Thymus (tissue), 14 donors: ENCODE results near the gene PPP1R12A. TPM values are rescaled to one million over a fixed set of nuclear protein-coding genes. Genes with fewer than 3 reads are reported as not detected.
"Not testable (repeated sequence)": the region's sequence is repeated elsewhere in the genome, so short reads cannot be mapped to it uniquely, and the experiment has no call there.

ENCODE experiments used
- DNase-seq, 9 donors: peaks; one replicate each; pipeline ENCODE4 v3.0.0-alpha.2; 2013; ENCODE audit warnings: low spot score in 9 of 9, low read depth in 6 of 9, missing footprints in 1 of 9
- H3K27ac ChIP-seq, 2 donors: one replicate each; pipeline ENCODE4 v1.5.1; 2013; ENCODE audit warnings: control low read depth in 1 of 2, low read depth in 1 of 2, low read length in 1 of 2, mild to moderate bottlenecking in 1 of 2, moderate library complexity in 1 of 2
- H3K27me3 ChIP-seq, 2 donors: one replicate each; pipeline ENCODE4 v1.5.1; 2013; ENCODE audit warnings: low read length in 1 of 2; ENCODE audit not compliant: control insufficient read depth in 2 of 2, insufficient read depth in 1 of 2
- H3K36me3 ChIP-seq, 2 donors: one replicate each; pipeline ENCODE4 v1.5.1; 2013; ENCODE audit warnings: low read length in 1 of 2, mild to moderate bottlenecking in 1 of 2, moderate library complexity in 1 of 2; ENCODE audit not compliant: control insufficient read depth in 2 of 2, insufficient read depth in 2 of 2
- H3K4me1 ChIP-seq, 2 donors: one replicate each; pipeline ENCODE4 v1.5.1; 2013; ENCODE audit warnings: low read length in 2 of 2; ENCODE audit not compliant: control insufficient read depth in 2 of 2, insufficient read depth in 2 of 2
- H3K4me3 ChIP-seq, 2 donors: one replicate each; pipeline ENCODE4 v1.5.1; 2013; ENCODE audit warnings: low read length in 2 of 2, control low read depth in 1 of 2, mild to moderate bottlenecking in 1 of 2
- H3K9me3 ChIP-seq, 2 donors: one replicate each; pipeline ENCODE4 v1.5.1; 2013; ENCODE audit warnings: low read length in 1 of 2, mild to moderate bottlenecking in 1 of 2; ENCODE audit not compliant: control insufficient read depth in 2 of 2, insufficient read depth in 1 of 2
- WGBS: extraction: QIAGEN DNeasy Blood & Tissue Kit; methylation state at CpG from one replicate; pipeline ENCODE4 v1.1.7; 2013; 5-methylcytosine and 5-hydroxymethylcytosine counted together
- long read RNA-seq, 10 donors: transcript quantifications; one replicate each; lab custom pipeline, GENCODE V29; 2026
- polyA plus RNA-seq: library from polyadenylated mRNA; stranded (reverse); fragments of 200-250 nt; gene quantifications from one replicate; pipeline ENCODE4 v1.2.3, GENCODE V29; 2013
- total RNA-seq: library from RNA; stranded (reverse); fragments of 120-200 nt; gene quantifications from one replicate; pipeline ENCODE4 v1.2.4, GENCODE V29; 2013
- donor health status: healthy.

The PPP1R12A gene
- total RNA-seq, result 86.6 TPM
- 32.1 TPM for polyA plus RNA-seq
- long read RNA-seq, donor 1, partial matches to known transcripts, result 0 of 3 reads
- long read RNA-seq, donor 1, other reads (novel, unspliced or antisense), result 0 of 3 reads
- long read RNA-seq, donor 2, result 0 reads
- long read RNA-seq, donor 3, partial matches to known transcripts, result 17 of 24 reads
- long read RNA-seq, donor 3, other reads (novel, unspliced or antisense), result 0 of 24 reads
- long read RNA-seq, donor 4, partial matches to known transcripts, result 7 of 13 reads
- long read RNA-seq, donor 4, other reads (novel, unspliced or antisense), result 0 of 13 reads
- long read RNA-seq, donor 5, partial matches to known transcripts, result 23 of 30 reads
- long read RNA-seq, donor 5, other reads (novel, unspliced or antisense), result 0 of 30 reads
- long read RNA-seq, donor 6, partial matches to known transcripts, result 8 of 13 reads
- long read RNA-seq, donor 6, other reads (novel, unspliced or antisense), result 0 of 13 reads
- long read RNA-seq, donor 7, partial matches to known transcripts, result 34 of 43 reads
- long read RNA-seq, donor 7, other reads (novel, unspliced or antisense), result 0 of 43 reads
- long read RNA-seq, donor 8, result 0 reads
- long read RNA-seq, donor 9, partial matches to known transcripts, result 11 of 16 reads
- long read RNA-seq, donor 9, other reads (novel, unspliced or antisense), result 0 of 16 reads
- long read RNA-seq, donor 10, partial matches to known transcripts, result 5 of 10 reads
- long read RNA-seq, donor 10, other reads (novel, unspliced or antisense), result 0 of 10 reads

DNA sequence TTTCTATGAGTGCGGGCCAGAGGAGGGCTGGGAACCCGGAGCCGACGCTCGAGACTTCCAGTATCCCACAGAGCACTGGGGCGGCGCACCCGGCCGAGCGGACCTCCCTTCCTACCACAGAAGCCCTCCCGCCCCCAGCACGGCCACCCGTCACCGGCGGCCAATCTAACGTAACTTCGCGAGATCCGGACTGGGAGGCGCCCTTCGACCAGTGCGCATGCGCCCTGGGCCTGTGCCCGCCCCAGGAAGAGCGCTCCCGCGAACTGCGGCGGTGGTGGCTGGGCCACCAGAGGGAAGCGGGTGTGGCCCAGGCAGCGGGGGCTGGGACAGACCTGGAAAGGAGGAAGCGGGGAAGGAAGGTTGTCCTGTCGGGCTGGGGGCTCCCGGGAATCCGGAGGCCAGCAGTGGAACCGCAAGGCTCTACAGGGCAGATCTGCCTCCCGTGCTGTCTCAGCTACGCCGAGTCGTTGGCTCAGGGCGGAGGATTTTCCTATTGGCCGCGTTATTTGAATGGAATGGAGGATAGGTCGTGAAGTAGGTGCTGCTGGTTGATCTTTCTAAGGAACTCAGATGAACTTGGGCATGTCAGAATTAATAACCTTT lies at the start of gene PPP1R12A:
Gene PPP1R12A (minus strand): TSS at position 77 of the 603 bp plus-strand sequence. CDS start 166 bp downstream, outside the sequence.
- Histone ChIP-seq H3K9me3 (no peaks in the 10 kb centered on the region), H3K36me3 (no peaks in the 10 kb centered on the region), H3K4me3 (peak within 1 kb of the TSS; percentile 75 to 98), H3K4me1 (peaks cover 0 to 4% of the 10 kb centered on the region in 2 donors), H3K27ac (peak within 1 kb of the TSS; percentile 89 to 93), H3K27me3 (no peaks in the 10 kb centered on the region)
- under 1% methylated on average over 44 of the region's 44 CpGs for WGBS
- DNase-seq, result peak; percentile 79 to 97 (median 91)

DNA sequence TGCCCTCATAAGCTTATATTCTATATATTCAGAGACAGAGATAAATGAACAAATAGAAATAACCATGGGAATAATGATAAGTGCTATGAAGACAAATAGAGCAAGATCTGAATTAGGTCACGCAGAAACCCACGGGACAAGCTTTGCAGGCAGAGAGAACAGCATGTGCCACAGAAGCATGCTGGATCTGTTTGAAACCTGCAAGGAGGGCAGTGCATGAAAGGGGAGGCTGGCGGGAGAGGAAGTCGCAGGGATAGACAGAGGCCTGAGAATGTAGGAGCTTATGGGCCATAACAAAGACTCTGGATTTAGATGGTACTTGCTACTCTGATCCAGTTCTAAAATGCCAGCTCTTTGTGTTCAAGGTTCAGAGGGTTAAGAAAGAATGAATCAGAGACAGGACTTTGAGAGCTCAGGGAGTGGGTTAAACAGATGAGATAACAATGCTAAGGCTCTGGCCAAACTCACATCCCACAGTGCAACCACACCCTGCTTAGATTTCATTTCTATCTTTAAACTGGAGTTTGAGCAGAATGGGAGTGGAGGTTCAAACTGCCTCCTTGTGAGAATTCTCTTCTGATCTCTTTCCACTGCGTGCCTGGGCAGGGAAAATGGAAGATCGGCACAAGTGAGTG lies 49.2 kb upstream of the PPP1R12A start:
- no peak for DNase-seq
- H3K9me3 ChIP-seq, result no peaks in the 10 kb centered on the region
- no peaks in the 10 kb centered on the region for H3K4me1 ChIP-seq
- H3K27ac ChIP-seq, result no peak overlapping the region
- H3K36me3 ChIP-seq, result no peaks in the 10 kb centered on the region
- H3K4me3 ChIP-seq, result no peak overlapping the region
- 96% methylated on average over 6 of the region's 6 CpGs for WGBS
- no peaks in the 10 kb centered on the region for H3K27me3 ChIP-seq

DNA sequence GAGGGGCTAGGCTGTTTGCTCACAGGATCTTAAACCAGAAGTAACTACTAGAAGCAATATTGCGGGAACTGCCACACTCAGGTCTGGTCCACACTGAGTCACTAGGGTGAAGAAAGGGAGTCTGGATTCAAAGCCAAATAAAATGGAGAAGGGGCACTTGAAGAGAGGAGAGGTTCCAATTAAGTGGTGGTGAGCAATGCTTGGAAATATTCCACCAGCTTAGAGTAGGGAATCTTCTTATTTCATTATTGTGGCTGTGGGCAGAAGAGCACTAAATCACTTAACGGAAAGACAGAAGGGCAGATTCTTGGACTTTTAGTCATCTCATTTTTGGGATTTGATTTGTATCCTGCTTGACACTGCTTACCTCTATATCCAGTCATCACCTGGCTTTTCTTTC lies 48.6 kb upstream of the PPP1R12A start:
- H3K4me3 ChIP-seq, result no peak overlapping the region
- no peaks in the 10 kb centered on the region for H3K36me3 ChIP-seq
- H3K27me3 ChIP-seq, result no peaks in the 10 kb centered on the region
- no peaks in the 10 kb centered on the region for H3K4me1 ChIP-seq
- no peak for DNase-seq
- 94% methylated on average over 2 of the region's 2 CpGs for WGBS
- no peak overlapping the region for H3K27ac ChIP-seq
- H3K9me3 ChIP-seq, result no peaks in the 10 kb centered on the region

DNA sequence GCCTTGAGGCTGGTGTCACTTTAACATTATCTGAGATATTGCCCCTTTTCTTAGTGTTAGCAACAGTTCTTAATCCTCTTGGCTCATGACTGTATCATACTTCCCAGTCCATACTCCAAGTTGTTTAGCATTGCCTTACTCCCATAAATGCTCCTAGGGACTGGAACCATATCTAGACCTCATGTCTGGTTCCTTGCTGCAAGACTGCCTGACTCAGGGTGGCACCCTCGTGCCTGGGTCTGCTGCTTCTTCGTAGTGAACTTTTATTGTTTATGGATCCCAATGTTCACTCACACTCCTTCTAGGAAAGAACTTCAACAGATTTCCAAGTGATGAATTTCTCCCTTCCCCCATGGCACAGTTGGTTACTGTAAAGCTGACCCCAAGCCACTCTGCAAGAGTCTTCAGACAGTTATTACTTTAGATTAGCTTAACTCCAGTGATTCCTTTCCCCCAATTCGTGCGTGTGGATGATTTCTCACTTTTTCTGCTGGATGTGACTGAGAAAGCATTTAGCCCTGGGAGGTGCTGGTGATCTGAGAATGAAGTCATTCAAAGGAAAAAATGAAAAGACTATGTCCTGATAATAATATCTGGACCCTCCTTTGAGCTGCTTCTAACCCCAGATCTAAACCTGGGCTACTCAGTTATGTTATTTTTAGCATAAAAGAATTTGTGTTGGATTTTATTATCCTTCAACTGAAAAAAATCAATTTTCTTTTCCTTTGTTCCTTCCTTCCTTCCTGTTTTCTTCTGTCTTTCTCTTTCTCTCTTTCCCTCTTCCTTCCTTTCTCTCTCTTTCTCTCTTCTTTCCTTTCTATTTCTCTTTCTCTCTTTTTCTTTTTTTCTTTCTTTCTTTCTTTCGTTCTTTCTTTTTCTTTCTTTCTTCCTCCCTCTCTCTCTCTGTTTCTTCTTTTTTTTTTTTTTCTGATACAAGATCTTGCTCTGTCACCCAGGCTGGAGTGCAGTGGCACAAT lies 47.5 kb upstream of the PPP1R12A start:
- whole genome bisulfite sequencing, result 73% methylated on average over 5 of the region's 5 CpGs
- no peaks in the 10 kb centered on the region for H3K9me3 ChIP-seq
- H3K4me1 ChIP-seq, result no peaks in the 10 kb centered on the region
- DNase-seq, result no peak
- no peaks in the 10 kb centered on the region for H3K36me3 ChIP-seq
- no peak overlapping the region for H3K4me3 ChIP-seq
- H3K27ac ChIP-seq, result no peak overlapping the region
- no peaks in the 10 kb centered on the region for H3K27me3 ChIP-seq

DNA sequence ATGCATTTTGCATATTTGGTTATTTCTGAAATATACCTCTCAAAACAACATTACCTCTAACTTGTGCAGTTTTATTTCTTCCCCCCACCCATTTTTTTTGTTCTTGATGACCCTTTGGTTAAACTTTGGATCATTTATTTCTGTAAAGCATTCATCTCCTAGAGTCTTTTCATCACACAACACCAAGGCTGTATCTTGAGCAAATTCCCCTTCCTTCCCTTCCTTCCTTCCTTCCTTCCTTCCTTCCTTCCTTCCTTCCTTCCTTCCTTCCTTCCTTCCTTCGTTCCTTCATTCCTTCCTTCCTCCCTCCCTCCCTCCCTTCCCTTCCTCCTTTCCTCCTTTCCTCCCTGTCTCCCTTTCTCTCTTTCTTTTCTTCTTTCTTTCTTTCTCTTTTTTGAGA lies 43.8 kb upstream of the PPP1R12A start:
- no peak overlapping the region for H3K27ac ChIP-seq
- no peak overlapping the region for H3K4me3 ChIP-seq
- no peaks in the 10 kb centered on the region for H3K9me3 ChIP-seq
- H3K36me3 ChIP-seq, result no peaks in the 10 kb centered on the region
- 45% methylated on average over 1 of the region's 1 CpG for WGBS
- H3K4me1 ChIP-seq, result no peaks in the 10 kb centered on the region
- DNase-seq, result no peak
- H3K27me3 ChIP-seq, result no peaks in the 10 kb centered on the region

DNA sequence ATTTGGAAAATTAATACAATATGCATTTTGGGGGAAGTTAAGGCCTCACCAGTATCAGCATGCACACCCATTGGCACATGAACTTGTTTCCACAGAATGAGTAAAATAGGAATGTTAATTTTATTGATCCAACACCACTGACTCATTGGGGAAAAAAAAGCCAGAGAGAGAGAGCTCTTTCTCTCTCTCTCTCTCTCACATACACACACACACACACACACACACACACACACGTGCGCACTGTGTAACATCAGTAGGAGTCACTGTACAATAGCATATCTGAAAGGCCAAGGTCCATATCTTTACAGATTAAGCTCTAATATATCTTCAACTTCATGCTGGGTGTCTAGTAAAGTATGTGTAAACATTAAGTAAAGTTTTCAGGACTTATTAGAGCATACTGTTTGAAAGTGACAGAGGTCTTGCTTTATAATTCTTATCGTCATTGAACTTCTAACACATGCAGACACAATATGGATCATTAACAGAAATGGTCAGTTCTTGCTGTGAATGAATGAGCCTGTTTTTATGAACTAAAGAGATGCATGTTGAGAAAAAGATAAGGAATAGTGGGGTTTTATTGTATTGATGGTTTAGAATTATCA lies 43.1 kb upstream of the PPP1R12A start:
- H3K4me3 ChIP-seq, DNase-seq, H3K4me1 ChIP-seq, H3K9me3 ChIP-seq, H3K27me3 ChIP-seq, H3K36me3 ChIP-seq, H3K27ac ChIP-seq: not testable (repeated sequence)
- WGBS, result 99% methylated on average over 3 of the region's 3 CpGs

DNA sequence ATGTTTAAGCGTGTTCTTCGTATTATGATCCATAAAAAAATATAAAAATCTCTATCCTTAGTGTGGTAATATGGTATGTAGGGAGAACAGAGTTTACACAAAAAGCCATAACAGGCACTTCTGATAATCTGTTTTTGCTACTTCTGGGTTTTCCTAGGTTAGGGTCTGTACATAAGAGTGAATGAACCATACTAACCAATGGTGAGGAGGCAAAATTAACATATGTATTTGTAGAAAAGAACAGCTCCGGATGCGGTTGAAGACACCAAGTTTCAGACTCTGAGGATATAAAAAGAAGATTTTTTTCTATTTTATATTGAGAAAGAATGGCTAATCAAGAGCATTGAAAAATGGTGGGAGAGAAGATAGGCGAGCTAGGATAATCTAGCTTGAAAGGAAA lies 40.2 kb upstream of the PPP1R12A start:
- 98% methylated on average over 5 of the region's 5 CpGs for WGBS
- DNase-seq, result no peak
- no peak overlapping the region for H3K4me3 ChIP-seq
- H3K27ac ChIP-seq, result no peak overlapping the region
- no peaks in the 10 kb centered on the region for H3K36me3 ChIP-seq
- H3K27me3 ChIP-seq, result no peaks in the 10 kb centered on the region
- H3K4me1 ChIP-seq, result no peaks in the 10 kb centered on the region
- H3K9me3 ChIP-seq, result no peaks in the 10 kb centered on the region

DNA sequence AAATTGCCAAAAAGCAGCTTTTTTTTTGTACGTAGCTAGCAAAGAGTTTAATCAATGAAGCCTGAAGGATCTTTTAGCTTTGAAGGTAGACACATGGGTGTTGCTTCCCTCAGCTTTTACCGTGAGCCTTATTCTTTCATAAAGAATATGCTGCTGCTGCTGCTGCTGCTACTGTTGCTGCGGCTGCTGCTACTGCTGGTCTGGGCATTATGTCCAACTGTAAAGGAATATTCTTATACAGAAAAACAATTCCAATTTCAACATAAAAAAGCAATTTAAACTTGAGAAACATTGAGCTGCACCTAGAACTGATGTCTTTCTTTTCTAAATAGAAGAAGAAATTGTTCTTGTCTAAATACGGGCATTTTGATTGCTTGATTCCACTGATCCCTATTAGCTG lies 38.9 kb upstream of the PPP1R12A start:
- no peaks in the 10 kb centered on the region for H3K36me3 ChIP-seq
- H3K27me3 ChIP-seq, result no peaks in the 10 kb centered on the region
- H3K4me3 ChIP-seq, result no peak overlapping the region
- H3K9me3 ChIP-seq, result no peaks in the 10 kb centered on the region
- no peak for DNase-seq
- H3K4me1 ChIP-seq, result no peaks in the 10 kb centered on the region
- 94% methylated on average over 4 of the region's 4 CpGs for WGBS
- no peak overlapping the region for H3K27ac ChIP-seq
